Measurements from ENCODE around the gene CACNA2D1.

- TF ChIP-seq POLR2A (IDR thresholded peaks at IDR 0.05), result no peak
- TF ChIP-seq CTCF (IDR thresholded peaks at IDR 0.05), result no peak
Observed at GRCh38 chr7:82467020-82467419, 23.4 kb upstream of the CACNA2D1 start.
